ENCODE results near the gene RUVBL1. TPM values are rescaled to one million over a fixed set of nuclear protein-coding genes. Genes with fewer than 3 reads are reported as not detected.
A peak's percentile ranks its signal among the peaks of the same experiment; 100 is the strongest.
"Not testable (repeated sequence)": the region's sequence is repeated elsewhere in the genome, so short reads cannot be mapped to it uniquely, and the experiment has no call there.

The RUVBL1 gene
- total RNA-seq (2014; rRNA removed; shearing (Covaris generic)) = 133 and 135 TPM in 2 replicates

GRCh38 chr3:128123538-128124368 is at the start of gene RUVBL1:
Gene RUVBL1 (minus strand): TSS chr3:128123812. CDS start chr3:128123724, 88 bp downstream.
- DNase-seq = peak; percentile 99

GRCh38 chr3:128173200-128173599 is 49.6 kb upstream of the RUVBL1 start:
- Histone ChIP-seq H3K9me3 (replicated peaks) (no peaks in the 10 kb centered on the region), H3K27ac (no peak overlapping the region), H3K27me3 (no peaks in the 10 kb centered on the region), H3K4me1 (peaks cover 5% of the 10 kb centered on the region), H3K4me3 (no peak overlapping the region), H3K36me3 (no peaks in the 10 kb centered on the region)
- no peak for DNase-seq

More at GRCh38 chr3:128123538-128124368, at the start of gene RUVBL1:
- Histone ChIP-seq H3K27me3 (no peaks in the 10 kb centered on the region), H3K9me3 (replicated peaks) (no peaks in the 10 kb centered on the region), H3K27ac (peak within 1 kb of the TSS; percentile 63), H3K36me3 (no peaks in the 10 kb centered on the region), H3K4me1 (0 out of 2 replicates have a peak, but pooled peaks cover 8% of the 10 kb centered on the region), H3K4me3 (peak within 1 kb of the TSS; percentile 78)

GRCh38 chr3:128170866-128171516 is 47.4 kb upstream of the RUVBL1 start:
- peak; percentile 74 to 86 for DNase-seq
- no peaks in the 10 kb centered on the region for H3K36me3 ChIP-seq
- peaks cover 23% of the 10 kb centered on the region for H3K4me1 ChIP-seq
- H3K4me3 ChIP-seq = no peak overlapping the region
- H3K27ac ChIP-seq = no peak overlapping the region
- no peaks in the 10 kb centered on the region for H3K27me3 ChIP-seq
- H3K9me3 ChIP-seq (replicated peaks) = no peaks in the 10 kb centered on the region

- Histone ChIP-seq H3K27ac (no peak overlapping the region; the same call in 1 of the 2 replicates), H3K9me3 (replicated peaks) (no peaks in the 10 kb centered on the region), H3K36me3 (no peaks in the 10 kb centered on the region), H3K4me3 (no peak overlapping the region), H3K4me1 (peaks cover 23% of the 10 kb centered on the region), H3K27me3 (no peaks in the 10 kb centered on the region)
- DNase-seq = no peak
Measured at GRCh38 chr3:128168836-128169235, 45.2 kb upstream of the RUVBL1 start.

GRCh38 chr3:128167973-128168674 is 44.5 kb upstream of the RUVBL1 start:
- DNase-seq = peak; percentile 69 to 76
- Histone ChIP-seq H3K4me3 (peak overlapping the region; percentile 16), H3K27me3 (no peaks in the 10 kb centered on the region), H3K27ac (peak overlapping the region; percentile 57), H3K4me1 (peaks cover 23% of the 10 kb centered on the region), H3K36me3 (no peaks in the 10 kb centered on the region), H3K9me3 (replicated peaks) (no peaks in the 10 kb centered on the region)

GRCh38 chr3:128167646-128167972 is 44.0 kb upstream of the RUVBL1 start:
- Histone ChIP-seq H3K4me1 (peaks cover 23% of the 10 kb centered on the region), H3K27me3 (no peaks in the 10 kb centered on the region), H3K36me3 (no peaks in the 10 kb centered on the region), H3K4me3 (peak overlapping the region; percentile 16), H3K9me3 (replicated peaks) (no peaks in the 10 kb centered on the region), H3K27ac (peak overlapping the region; percentile 57)
- no peak for DNase-seq

- Histone ChIP-seq H3K36me3 (no peaks in the 10 kb centered on the region), H3K27me3 (no peaks in the 10 kb centered on the region), H3K4me3 (no peak overlapping the region), H3K27ac (peak overlapping the region; percentile 57), H3K4me1 (peaks cover 23% of the 10 kb centered on the region), H3K9me3 (replicated peaks) (no peaks in the 10 kb centered on the region)
- DNase-seq = no peak
Measured at GRCh38 chr3:128166971-128167453, 43.4 kb upstream of the RUVBL1 start.

- Histone ChIP-seq H3K36me3 (no peaks in the 10 kb centered on the region), H3K9me3 (replicated peaks) (no peaks in the 10 kb centered on the region), H3K4me1 (peaks cover 20% of the 10 kb centered on the region), H3K27ac (no peak overlapping the region), H3K27me3 (no peaks in the 10 kb centered on the region), H3K4me3 (no peak overlapping the region)
- DNase-seq = no peak
Measured at GRCh38 chr3:128163432-128163831, 39.8 kb upstream of the RUVBL1 start.

- no peaks in the 10 kb centered on the region for H3K9me3 ChIP-seq (replicated peaks)
- H3K27me3 ChIP-seq = no peaks in the 10 kb centered on the region
- no peak overlapping the region for H3K27ac ChIP-seq
- H3K4me1 ChIP-seq = no peaks in the 10 kb centered on the region
- no peak for DNase-seq
- peaks cover 5% of the 10 kb centered on the region; the same call in 1 of the 2 replicates for H3K36me3 ChIP-seq
- no peak overlapping the region for H3K4me3 ChIP-seq
Measured at GRCh38 chr3:128160661-128161060, 37.0 kb upstream of the RUVBL1 start.

GRCh38 chr3:128155616-128156360 is 32.2 kb upstream of the RUVBL1 start:
- no peak for DNase-seq
- peaks cover 5% of the 10 kb centered on the region; the same call in 1 of the 2 replicates for H3K36me3 ChIP-seq
- no peak overlapping the region for H3K27ac ChIP-seq
- no peaks in the 10 kb centered on the region for H3K27me3 ChIP-seq
- no peaks in the 10 kb centered on the region for H3K4me1 ChIP-seq
- no peak overlapping the region for H3K4me3 ChIP-seq
- H3K9me3 ChIP-seq (replicated peaks) = peaks cover 2% of the 10 kb centered on the region; the same call in 1 of the 2 replicates

GRCh38 chr3:128154354-128154753 is 30.7 kb upstream of the RUVBL1 start:
- H3K27me3 ChIP-seq; H3K9me3 ChIP-seq (replicated peaks); H3K4me1 ChIP-seq; DNase-seq; H3K36me3 ChIP-seq; H3K27ac ChIP-seq: not testable (repeated sequence)
- peak overlapping the region; percentile 97 for H3K4me3 ChIP-seq

- Histone ChIP-seq H3K4me3 (peak within 1 kb of the TSS; percentile 97), H3K27me3 (no peaks in the 10 kb centered on the region), H3K4me1 (no peaks in the 10 kb centered on the region), H3K9me3 (replicated peaks) (peaks cover 2% of the 10 kb centered on the region; the same call in 1 of the 2 replicates), H3K36me3 (peaks cover 5% of the 10 kb centered on the region; the same call in 1 of the 2 replicates), H3K27ac (peak within 1 kb of the TSS; percentile 70)
- DNase-seq = peak; percentile 84 to 88
Measured at GRCh38 chr3:128153156-128154041, 29.8 kb upstream of the RUVBL1 start, which contains the start of gene EEFSEC. Gene EEFSEC (plus strand): TSS chr3:128153481. CDS start chr3:128153508, 27 bp downstream.

GRCh38 chr3:128152419-128153155 is 29.0 kb upstream of the RUVBL1 start:
- DNase-seq = no peak
- H3K27ac ChIP-seq = peak overlapping the region; percentile 70
- H3K4me1 ChIP-seq = no peaks in the 10 kb centered on the region
- H3K9me3 ChIP-seq (replicated peaks) = peaks cover 2% of the 10 kb centered on the region; the same call in 1 of the 2 replicates
- H3K36me3 ChIP-seq = peaks cover 5% of the 10 kb centered on the region; the same call in 1 of the 2 replicates
- H3K4me3 ChIP-seq = peak overlapping the region; percentile 97
- H3K27me3 ChIP-seq = no peaks in the 10 kb centered on the region
